SK-N-SH (cell line): ENCODE data around the gene PRSS38. TPM values are rescaled to one million over a fixed set of nuclear protein-coding genes. Genes with fewer than 3 reads are reported as not detected.

Experiments used
- CTCF ChIA-PET: fragments of 300-600, 350-600 bp; formaldehyde crosslinking; extraction: SDS; loops from one replicate; lab custom pipeline; 2021; lab: Yijun Ruan, JAX
- POLR2A ChIA-PET: fragments of 350-600 bp; sonication (Branson Sonifier 250); formaldehyde crosslinking; extraction: SDS; loops from one replicate; lab custom pipeline; 2020; ENCODE audit warnings: antibody characterized with exemption, inconsistent platforms; lab: Yijun Ruan, JAX
- DNase-seq: peaks from one replicate; pipeline ENCODE4 v3.0.0; 2012
- H2AFZ ChIP-seq: fragments of 200-600 bp; sonication (generic); 2 replicates; pipeline ENCODE4 v1.8.1; 2016; ENCODE audit warnings: antibody characterized with exemption, mild to moderate bottlenecking, low read depth
- H3F3A ChIP-seq: fragments of 200-600 bp; sonication (generic); replicated peaks from 2 replicates; pipeline ENCODE3; 2016; ENCODE audit warnings: antibody characterized with exemption, mild to moderate bottlenecking; ENCODE audit not compliant: insufficient read depth
- H3K27ac ChIP-seq, 2 experiments: fragments of 200-500 bp in 1 of 2; fragments of 200-600 bp in 1 of 2; sonication (Bioruptor generic) in 1 of 2; sonication (generic), shearing (Covaris generic) in 1 of 2; 2 replicates each; pipeline versions ENCODE4 v1.5.1 to v1.6.1; 2014 to 2016; ENCODE audit warnings: low read depth in 2 of 2, inconsistent platforms in 1 of 2, low read length in 1 of 2, mild to moderate bottlenecking in 1 of 2, mixed read lengths in 1 of 2
- H3K27me3 ChIP-seq: fragments of 200-600 bp; sonication (generic), shearing (Covaris generic); 2 replicates; pipeline ENCODE4 v1.6.1; 2016; ENCODE audit warnings: mixed run types; ENCODE audit not compliant: insufficient read depth
- H3K36me3 ChIP-seq, 2 experiments: fragments of 200-500 bp in 1 of 2; fragments of 200-600 bp in 1 of 2; sonication (Bioruptor generic) in 1 of 2; sonication (generic) in 1 of 2; replicated peaks in 1 of 2; 2 replicates each; pipeline versions ENCODE3 to v1.5.1; 2014 to 2016; ENCODE audit warnings: low read length in 1 of 2, mild to moderate bottlenecking in 1 of 2; ENCODE audit not compliant: insufficient read depth in 2 of 2, control insufficient read depth in 1 of 2
- H3K4me1 ChIP-seq, 2 experiments: fragments of 200-500 bp in 1 of 2; fragments of 200-600 bp in 1 of 2; sonication (Bioruptor generic) in 1 of 2; sonication (generic), shearing (Covaris generic) in 1 of 2; 2 replicates each; pipeline versions ENCODE4 v1.5.1 to v1.6.1; 2014 to 2016; ENCODE audit warnings: low read depth in 1 of 2, low read length in 1 of 2, mixed run types in 1 of 2; ENCODE audit not compliant: insufficient read depth in 2 of 2, control insufficient read depth in 1 of 2
- H3K4me2 ChIP-seq: fragments of 200-600 bp; sonication (generic), shearing (Covaris generic); 2 replicates; pipeline ENCODE4 v1.6.1; 2017; ENCODE audit warnings: mixed run types
- H3K4me3 ChIP-seq, 2 experiments: fragments of 200-500 bp in 1 of 2; fragments of 200-600 bp in 1 of 2; sonication (Bioruptor generic) in 1 of 2; sonication (generic), shearing (Covaris generic) in 1 of 2; 2 replicates each; pipeline versions ENCODE4 v1.5.1 to v1.8.1; 2014 to 2016; ENCODE audit warnings: low read depth in 2 of 2, inconsistent platforms in 1 of 2, low read length in 1 of 2, mild to moderate bottlenecking in 1 of 2, mixed read lengths in 1 of 2, moderate library complexity in 1 of 2
- H3K79me2 ChIP-seq: fragments of 200-600 bp; sonication (generic); 2 replicates; pipeline ENCODE4 v1.8.1; 2017; ENCODE audit warnings: mild to moderate bottlenecking; ENCODE audit not compliant: insufficient read depth
- H3K9ac ChIP-seq: fragments of 200-600 bp; sonication (generic); 2 replicates; pipeline ENCODE4 v1.6.1; 2017; ENCODE audit warnings: mixed run types
- H3K9me2 ChIP-seq: fragments of 200-600 bp; sonication (generic); 2 replicates; pipeline ENCODE4 v1.6.1; 2017; ENCODE audit warnings: mixed run types
- H3K9me3 ChIP-seq: fragments of 200-600 bp; sonication (generic); 2 replicates; pipeline ENCODE4 v1.6.1; 2017; ENCODE audit warnings: mixed run types, mild to moderate bottlenecking, moderate library complexity
- H4K20me1 ChIP-seq: fragments of 200-600 bp; sonication (generic); 2 replicates; pipeline ENCODE4 v1.6.1; 2017; ENCODE audit warnings: mild to moderate bottlenecking, mixed run types; ENCODE audit not compliant: insufficient read depth
- CHD2 ChIP-seq: fragments of 150-350 bp; IDR thresholded peaks from 2 replicates; pipeline ENCODE4 v1.6.1; 2018; ENCODE audit warnings: low read length; ENCODE audit not compliant: partially characterized antibody
- EZH2phosphoT487 ChIP-seq: fragments of 200-600 bp; sonication (generic); IDR thresholded peaks from 2 replicates; pipeline ENCODE4 v1.6.1; 2017; ENCODE audit warnings: low read depth, mixed run types, mild to moderate bottlenecking, antibody characterized with exemption, moderate library complexity, borderline replicate concordance
- FOSL2 ChIP-seq: IDR thresholded peaks from 2 replicates; pipeline ENCODE4 v1.4.0; 2012; ENCODE audit warnings: low read depth, mild to moderate bottlenecking, moderate library complexity, borderline replicate concordance
- FOXJ3 ChIP-seq: sonication (generic); formaldehyde crosslinking; IDR thresholded peaks from 2 replicates; pipeline ENCODE4 v1.5.1; 2020; ENCODE audit warnings: mild to moderate bottlenecking, missing genetic modification reagents
- GABPA ChIP-seq: IDR thresholded peaks from 2 replicates; pipeline ENCODE4 v1.4.0; 2012; ENCODE audit warnings: low read depth, mild to moderate bottlenecking
- JUND ChIP-seq: IDR thresholded peaks from 2 replicates; pipeline ENCODE4 v1.4.0; 2012
- RAD21 ChIP-seq: IDR thresholded peaks from 2 replicates; pipeline ENCODE4 v1.6.1; 2012; ENCODE audit warnings: mild to moderate bottlenecking, low read length
- RCOR1 ChIP-seq: fragments of 150-350 bp; IDR thresholded peaks from 2 replicates; pipeline ENCODE4 v1.6.1; 2017; ENCODE audit warnings: antibody characterized with exemption, low read length
- RFX5 ChIP-seq: IDR thresholded peaks from 2 replicates; pipeline ENCODE4 v1.6.1; 2012; ENCODE audit warnings: mild to moderate bottlenecking, improper control_type of control experiment, low read length
- RXRA ChIP-seq: IDR thresholded peaks from 2 replicates; pipeline ENCODE4 v1.4.0; 2012; ENCODE audit warnings: low read depth, mild to moderate bottlenecking, borderline replicate concordance
- SIN3A ChIP-seq: IDR thresholded peaks from 2 replicates; pipeline ENCODE4 v1.6.1; 2012; ENCODE audit warnings: low read depth, mild to moderate bottlenecking, low read length, moderate library complexity, borderline replicate concordance
- SMC3 ChIP-seq: IDR thresholded peaks from 2 replicates; pipeline ENCODE4 v1.6.1; 2012; ENCODE audit warnings: low read depth, low read length, improper control_type of control experiment
- YY1 ChIP-seq: IDR thresholded peaks from 2 replicates; pipeline ENCODE4 v1.4.0; 2012; ENCODE audit warnings: low read depth, mild to moderate bottlenecking
- WGBS: methylation state at CpG from one replicate; pipeline ENCODE4 v1.1.6; 2017; ENCODE audit warnings: low lambda C conversion rate; 5-methylcytosine and 5-hydroxymethylcytosine counted together
- polyA plus RNA-seq, 3 experiments: library from polyadenylated mRNA; depleted of rRNA; stranded (reverse); fragments of >200 nt; gene quantifications; 2 replicates each; pipeline ENCODE4 v1.2.3, GENCODE V29; 2012
- TF ChIP-seq, protein P1 (sequence below): IDR thresholded peaks from 2 replicates; pipeline ENCODE4 v1.6.1; 2012; ENCODE audit warnings: mild to moderate bottlenecking, low read depth, low read length, moderate library complexity
- TF ChIP-seq, protein P2 (sequence below): fragments of 150-350 bp; IDR thresholded peaks from 2 replicates; pipeline ENCODE4 v1.6.1; 2016; ENCODE audit warnings: mild to moderate bottlenecking, low read depth, low read length
- TF ChIP-seq, protein P3 (sequence below): IDR thresholded peaks from 2 replicates; pipeline ENCODE4 v1.4.0; 2012; ENCODE audit warnings: low read depth, borderline replicate concordance
- TF ChIP-seq, protein P4 (sequence below): IDR thresholded peaks from 2 replicates; pipeline ENCODE4 v1.4.0; 2012; ENCODE audit warnings: low read depth
- TF ChIP-seq, protein P5 (sequence below): IDR thresholded peaks from 2 replicates; pipeline ENCODE4; 2012
- TF ChIP-seq, protein P6 (sequence below): IDR thresholded peaks from 2 replicates; pipeline ENCODE4 v1.4.0; 2012; ENCODE audit warnings: low read depth, borderline replicate concordance
- TF ChIP-seq, protein P7 (sequence below): fragments of 150-350 bp; IDR thresholded peaks from 2 replicates; pipeline ENCODE4 v1.6.1; 2017; ENCODE audit warnings: antibody characterized with exemption, low read length, low read depth, borderline replicate concordance

PRSS38 gene
- polyA plus RNA-seq, 1 of the 3 experiments (the other 2 are of a cell fraction): not detected

DNA sequence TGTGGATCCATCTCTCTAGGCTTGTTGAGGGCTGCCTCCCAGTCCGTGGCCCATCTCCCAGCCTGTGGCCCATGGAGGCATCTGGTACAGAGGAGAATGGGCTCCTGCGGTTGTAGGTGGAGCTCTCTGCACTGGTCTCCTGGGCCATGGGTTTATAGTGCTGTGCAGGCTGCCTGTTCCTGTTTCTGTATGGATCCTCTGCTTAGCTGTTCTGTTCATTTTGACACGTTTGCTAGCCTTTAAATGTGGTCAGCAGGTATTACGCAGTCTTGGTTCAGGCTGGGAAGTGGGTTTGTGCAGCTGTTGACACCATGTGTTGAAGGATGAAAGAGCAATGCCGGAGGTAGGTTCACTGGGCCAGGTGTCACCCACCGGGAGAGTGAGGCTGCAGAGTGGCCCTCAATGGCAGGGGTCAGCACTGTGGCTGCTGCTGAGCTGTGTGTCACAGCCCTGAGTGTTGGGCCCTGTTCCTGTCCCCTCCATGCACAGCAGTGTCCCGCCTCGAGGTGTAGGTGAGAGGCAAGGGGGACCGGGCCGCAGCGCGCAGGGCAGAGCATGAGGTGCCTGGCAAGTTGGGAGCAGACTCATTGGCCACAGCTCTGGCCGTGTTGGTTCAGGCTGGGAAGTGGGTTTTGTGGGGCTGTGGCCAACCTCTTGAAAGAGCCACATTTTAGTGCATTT, 41.3 kb upstream of the PRSS38 start:
- no peaks in the 10 kb centered on the region for H3K9me2 ChIP-seq
- peaks cover 20% of the 10 kb centered on the region for H3F3A ChIP-seq
- peaks cover 3 to 16% of the 10 kb centered on the region in 2 experiments; a peak in 3 of 4 replicates for H3K4me1 ChIP-seq
- no peak overlapping the region for H2AFZ ChIP-seq
- H3K4me2 ChIP-seq: no peak overlapping the region
- H3K27ac ChIP-seq: no peak overlapping the region
- peaks cover 0 to 28% of the 10 kb centered on the region in 2 experiments for H3K36me3 ChIP-seq
- no peaks in the 10 kb centered on the region for H3K79me2 ChIP-seq
- no peak overlapping the region for H3K9ac ChIP-seq
- no peaks in the 10 kb centered on the region for H3K9me3 ChIP-seq
- POLR2A ChIA-PET: no interaction called here
- H3K27me3 ChIP-seq: no peaks in the 10 kb centered on the region
- H3K4me3 ChIP-seq: no peak overlapping the region
- 96% methylated on average over 7 of the region's 13 CpGs for WGBS
- DNase-seq: no peak
- CTCF ChIA-PET: interaction anchor here (1.7 to 4.1 kb wide), 2 partner anchors 11 to 171 kb away, joined by 5 to 29 read pairs; no protein-coding TSS in a partner anchor
- no peaks in the 10 kb centered on the region for H4K20me1 ChIP-seq
- TF ChIP-seq, protein P1, sequence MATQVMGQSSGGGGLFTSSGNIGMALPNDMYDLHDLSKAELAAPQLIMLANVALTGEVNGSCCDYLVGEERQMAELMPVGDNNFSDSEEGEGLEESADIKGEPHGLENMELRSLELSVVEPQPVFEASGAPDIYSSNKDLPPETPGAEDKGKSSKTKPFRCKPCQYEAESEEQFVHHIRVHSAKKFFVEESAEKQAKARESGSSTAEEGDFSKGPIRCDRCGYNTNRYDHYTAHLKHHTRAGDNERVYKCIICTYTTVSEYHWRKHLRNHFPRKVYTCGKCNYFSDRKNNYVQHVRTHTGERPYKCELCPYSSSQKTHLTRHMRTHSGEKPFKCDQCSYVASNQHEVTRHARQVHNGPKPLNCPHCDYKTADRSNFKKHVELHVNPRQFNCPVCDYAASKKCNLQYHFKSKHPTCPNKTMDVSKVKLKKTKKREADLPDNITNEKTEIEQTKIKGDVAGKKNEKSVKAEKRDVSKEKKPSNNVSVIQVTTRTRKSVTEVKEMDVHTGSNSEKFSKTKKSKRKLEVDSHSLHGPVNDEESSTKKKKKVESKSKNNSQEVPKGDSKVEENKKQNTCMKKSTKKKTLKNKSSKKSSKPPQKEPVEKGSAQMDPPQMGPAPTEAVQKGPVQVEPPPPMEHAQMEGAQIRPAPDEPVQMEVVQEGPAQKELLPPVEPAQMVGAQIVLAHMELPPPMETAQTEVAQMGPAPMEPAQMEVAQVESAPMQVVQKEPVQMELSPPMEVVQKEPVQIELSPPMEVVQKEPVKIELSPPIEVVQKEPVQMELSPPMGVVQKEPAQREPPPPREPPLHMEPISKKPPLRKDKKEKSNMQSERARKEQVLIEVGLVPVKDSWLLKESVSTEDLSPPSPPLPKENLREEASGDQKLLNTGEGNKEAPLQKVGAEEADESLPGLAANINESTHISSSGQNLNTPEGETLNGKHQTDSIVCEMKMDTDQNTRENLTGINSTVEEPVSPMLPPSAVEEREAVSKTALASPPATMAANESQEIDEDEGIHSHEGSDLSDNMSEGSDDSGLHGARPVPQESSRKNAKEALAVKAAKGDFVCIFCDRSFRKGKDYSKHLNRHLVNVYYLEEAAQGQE: no peak
- TF ChIP-seq SMC3 (no peak), GABPA (no peak), YY1 (no peak), SIN3A (no peak), FOXJ3 (CRISPR knock-in tag) (no peak), RCOR1 (no peak), RFX5 (no peak), JUND (no peak), FOSL2 (no peak), EZH2phosphoT487 (no peak), RXRA (no peak), RAD21 (no peak), CHD2 (no peak)
- TF ChIP-seq, protein P2, sequence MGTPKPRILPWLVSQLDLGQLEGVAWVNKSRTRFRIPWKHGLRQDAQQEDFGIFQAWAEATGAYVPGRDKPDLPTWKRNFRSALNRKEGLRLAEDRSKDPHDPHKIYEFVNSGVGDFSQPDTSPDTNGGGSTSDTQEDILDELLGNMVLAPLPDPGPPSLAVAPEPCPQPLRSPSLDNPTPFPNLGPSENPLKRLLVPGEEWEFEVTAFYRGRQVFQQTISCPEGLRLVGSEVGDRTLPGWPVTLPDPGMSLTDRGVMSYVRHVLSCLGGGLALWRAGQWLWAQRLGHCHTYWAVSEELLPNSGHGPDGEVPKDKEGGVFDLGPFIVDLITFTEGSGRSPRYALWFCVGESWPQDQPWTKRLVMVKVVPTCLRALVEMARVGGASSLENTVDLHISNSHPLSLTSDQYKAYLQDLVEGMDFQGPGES: no peak
- TF ChIP-seq, protein P3, sequence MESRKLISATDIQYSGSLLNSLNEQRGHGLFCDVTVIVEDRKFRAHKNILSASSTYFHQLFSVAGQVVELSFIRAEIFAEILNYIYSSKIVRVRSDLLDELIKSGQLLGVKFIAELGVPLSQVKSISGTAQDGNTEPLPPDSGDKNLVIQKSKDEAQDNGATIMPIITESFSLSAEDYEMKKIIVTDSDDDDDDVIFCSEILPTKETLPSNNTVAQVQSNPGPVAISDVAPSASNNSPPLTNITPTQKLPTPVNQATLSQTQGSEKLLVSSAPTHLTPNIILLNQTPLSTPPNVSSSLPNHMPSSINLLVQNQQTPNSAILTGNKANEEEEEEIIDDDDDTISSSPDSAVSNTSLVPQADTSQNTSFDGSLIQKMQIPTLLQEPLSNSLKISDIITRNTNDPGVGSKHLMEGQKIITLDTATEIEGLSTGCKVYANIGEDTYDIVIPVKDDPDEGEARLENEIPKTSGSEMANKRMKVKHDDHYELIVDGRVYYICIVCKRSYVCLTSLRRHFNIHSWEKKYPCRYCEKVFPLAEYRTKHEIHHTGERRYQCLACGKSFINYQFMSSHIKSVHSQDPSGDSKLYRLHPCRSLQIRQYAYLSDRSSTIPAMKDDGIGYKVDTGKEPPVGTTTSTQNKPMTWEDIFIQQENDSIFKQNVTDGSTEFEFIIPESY: no peak
- TF ChIP-seq, protein P4, sequence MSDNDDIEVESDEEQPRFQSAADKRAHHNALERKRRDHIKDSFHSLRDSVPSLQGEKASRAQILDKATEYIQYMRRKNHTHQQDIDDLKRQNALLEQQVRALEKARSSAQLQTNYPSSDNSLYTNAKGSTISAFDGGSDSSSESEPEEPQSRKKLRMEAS: no peak
- TF ChIP-seq, protein P5, sequence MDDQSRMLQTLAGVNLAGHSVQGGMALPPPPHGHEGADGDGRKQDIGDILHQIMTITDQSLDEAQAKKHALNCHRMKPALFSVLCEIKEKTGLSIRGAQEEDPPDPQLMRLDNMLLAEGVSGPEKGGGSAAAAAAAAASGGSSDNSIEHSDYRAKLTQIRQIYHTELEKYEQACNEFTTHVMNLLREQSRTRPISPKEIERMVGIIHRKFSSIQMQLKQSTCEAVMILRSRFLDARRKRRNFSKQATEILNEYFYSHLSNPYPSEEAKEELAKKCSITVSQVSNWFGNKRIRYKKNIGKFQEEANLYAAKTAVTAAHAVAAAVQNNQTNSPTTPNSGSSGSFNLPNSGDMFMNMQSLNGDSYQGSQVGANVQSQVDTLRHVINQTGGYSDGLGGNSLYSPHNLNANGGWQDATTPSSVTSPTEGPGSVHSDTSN: no peak
- TF ChIP-seq, protein P6, sequence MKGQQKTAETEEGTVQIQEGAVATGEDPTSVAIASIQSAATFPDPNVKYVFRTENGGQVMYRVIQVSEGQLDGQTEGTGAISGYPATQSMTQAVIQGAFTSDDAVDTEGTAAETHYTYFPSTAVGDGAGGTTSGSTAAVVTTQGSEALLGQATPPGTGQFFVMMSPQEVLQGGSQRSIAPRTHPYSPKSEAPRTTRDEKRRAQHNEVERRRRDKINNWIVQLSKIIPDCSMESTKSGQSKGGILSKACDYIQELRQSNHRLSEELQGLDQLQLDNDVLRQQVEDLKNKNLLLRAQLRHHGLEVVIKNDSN: no peak
- TF ChIP-seq, protein P7, sequence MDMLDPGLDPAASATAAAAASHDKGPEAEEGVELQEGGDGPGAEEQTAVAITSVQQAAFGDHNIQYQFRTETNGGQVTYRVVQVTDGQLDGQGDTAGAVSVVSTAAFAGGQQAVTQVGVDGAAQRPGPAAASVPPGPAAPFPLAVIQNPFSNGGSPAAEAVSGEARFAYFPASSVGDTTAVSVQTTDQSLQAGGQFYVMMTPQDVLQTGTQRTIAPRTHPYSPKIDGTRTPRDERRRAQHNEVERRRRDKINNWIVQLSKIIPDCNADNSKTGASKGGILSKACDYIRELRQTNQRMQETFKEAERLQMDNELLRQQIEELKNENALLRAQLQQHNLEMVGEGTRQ: no peak
